ENCODE data around the gene PDE4A. TPM values are rescaled to one million over a fixed set of nuclear protein-coding genes. Genes with fewer than 3 reads are reported as not detected.

Gene PDE4A
- polyA plus RNA-seq, 2 of the 4 experiments (the other 2 are of a cell fraction), result 1.2 to 3.7 TPM

GRCh38 chr19:10416380-10417257 lies 3.7 kb upstream of the PDE4A start (continued):
- TF ChIP-seq POLR2A (IDR thresholded peaks at IDR 0.05; ENCODE audit: low read length) (no peak), KDM5A (IDR thresholded peaks at IDR 0.05) (no peak), CTCF (IDR thresholded peaks at IDR 0.05) (peak; percentile 87), BHLHE40 (IDR thresholded peaks at IDR 0.05; ENCODE audit: low read depth, low read length) (no peak), POLR2AphosphoS2 (conservative IDR thresholded peaks at IDR 0.05; ENCODE audit: low read length) (no peak), JUN (IDR thresholded peaks at IDR 0.05) (peak in 1 of 2 experiments; percentile 64; a peak in 3 of 5 replicates), PBX3 (IDR thresholded peaks at IDR 0.05) (peak; percentile 56; the same call in 1 of the 2 replicates), FOSL2 (IDR thresholded peaks at IDR 0.05) (no peak), FOSL2 (CRISPR knock-in tag; IDR thresholded peaks at IDR 0.05) (peak; percentile 81), REST (IDR thresholded peaks at IDR 0.05) (no peak), ZC3H11A (IDR thresholded peaks at IDR 0.05) (no peak), HMGXB4 (CRISPR knock-in tag; IDR thresholded peaks at IDR 0.05; ENCODE audit: borderline replicate concordance) (no peak; the same call in 1 of the 2 replicates), BCL3 (IDR thresholded peaks at IDR 0.05) (0 out of 3 replicates have a peak, but pooled peaks have one; percentile 42), E2F6 (IDR thresholded peaks at IDR 0.05; ENCODE audit: borderline replicate concordance, low read depth) (no peak), TFCP2L1 (CRISPR knock-in tag; IDR thresholded peaks at IDR 0.05) (peak; percentile 90), USF2 (IDR thresholded peaks at IDR 0.05) (no peak), CHD4 (IDR thresholded peaks at IDR 0.05; ENCODE audit: borderline replicate concordance) (0 out of 2 replicates have a peak, but pooled peaks have one; percentile 57), NFE2L2 (conservative IDR thresholded peaks at IDR 0.05; ENCODE audit: low read length) (no peak), ZFP36 (IDR thresholded peaks at IDR 0.05; ENCODE audit: borderline replicate concordance, partially characterized antibody) (no peak), NR3C1 (IDR thresholded peaks at IDR 0.05) (no peak)

Data from A549 (cell line).